AG10803 (cell line): ENCODE data around the gene GUCY1A1.

Experiments
- DNase-seq: peaks from one replicate; pipeline ENCODE4 v3.0.0; 2010; ENCODE audit warnings: low read depth
- H3K4me3 ChIP-seq: 2 replicates; pipeline ENCODE4 v1.5.1; 2011; ENCODE audit warnings: mild to moderate bottlenecking, low read length, control low read depth
- CTCF ChIP-seq: conservative IDR thresholded peaks from 2 replicates; pipeline ENCODE4 v1.5.1; 2011; ENCODE audit warnings: mild to moderate bottlenecking, low read length, control low read depth, inconsistent platforms

Gene GUCY1A1

GRCh38 chr4:155749041-155749440, 82.4 kb downstream of the GUCY1A1 start:
- no peak for TF ChIP-seq CTCF
- DNase-seq = no peak

GRCh38 chr4:155751569-155751968, 84.9 kb downstream of the GUCY1A1 start:
- no peak for DNase-seq
- no peak overlapping the region for H3K4me3 ChIP-seq
- TF ChIP-seq CTCF = no peak

More at GRCh38 chr4:155749041-155749440, 82.4 kb downstream of the GUCY1A1 start:
- no peak overlapping the region for H3K4me3 ChIP-seq

- TF ChIP-seq CTCF = no peak
- no peak for DNase-seq
- H3K4me3 ChIP-seq = no peak overlapping the region
Observed at GRCh38 chr4:155757745-155758265, 91.2 kb downstream of the GUCY1A1 start.

- peak within 1 kb of the TSS; percentile 65 for H3K4me3 ChIP-seq
- peak; percentile 94 for DNase-seq
- TF ChIP-seq CTCF = peak; percentile 38
Observed at GRCh38 chr4:155758481-155759371, 92.1 kb downstream of the GUCY1A1 start, which contains the start of gene GUCY1B1. Gene GUCY1B1 (plus strand): TSS chr4:155759021. CDS start chr4:155759141, 120 bp downstream.

GRCh38 chr4:155759372-155760252, 93.0 kb downstream of the GUCY1A1 start:
- peak overlapping the region; percentile 65 for H3K4me3 ChIP-seq
- peak; percentile 8 for DNase-seq
- TF ChIP-seq CTCF = no peak

GRCh38 chr4:155761047-155761446, 94.4 kb downstream of the GUCY1A1 start:
- no peak overlapping the region for H3K4me3 ChIP-seq
- no peak for TF ChIP-seq CTCF
- DNase-seq = no peak
